A204.1 (cell line): ENCODE results near the gene KCNK3.
"Not testable (repeated sequence)": the region's sequence is repeated elsewhere in the genome, so short reads cannot be mapped to it uniquely, and the experiment has no call there.

Experiments used
- FAIRE-seq: peaks from 2 replicates; lab custom pipeline; 2012; peaks lifted over from hg19 to GRCh38; lab: Jason Lieb, UNC

Gene KCNK3

GRCh38 chr2:26759845-26760244 is 67.3 kb downstream of the KCNK3 start:
- FAIRE-seq: no peak

DNA sequence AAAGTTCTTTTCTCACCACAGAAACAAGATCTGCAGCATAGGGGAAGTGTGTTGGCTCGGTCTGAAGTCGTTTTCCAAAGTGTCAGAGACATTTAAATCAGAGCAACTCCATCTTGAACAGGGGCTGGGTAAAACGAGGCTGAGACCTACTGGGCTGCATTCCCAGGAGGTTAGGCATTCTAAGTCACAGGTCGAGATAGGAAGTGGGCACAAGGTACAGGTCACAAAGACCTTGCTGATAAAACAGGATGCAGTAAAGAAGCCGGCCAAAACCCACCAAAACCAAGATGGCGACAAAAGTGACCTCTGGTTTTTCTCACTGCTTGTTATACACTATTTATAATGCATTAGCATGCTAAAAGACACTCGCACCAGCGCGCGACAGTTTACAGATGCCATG is 68.5 kb downstream of the KCNK3 start:
- FAIRE-seq: not testable (repeated sequence)

DNA sequence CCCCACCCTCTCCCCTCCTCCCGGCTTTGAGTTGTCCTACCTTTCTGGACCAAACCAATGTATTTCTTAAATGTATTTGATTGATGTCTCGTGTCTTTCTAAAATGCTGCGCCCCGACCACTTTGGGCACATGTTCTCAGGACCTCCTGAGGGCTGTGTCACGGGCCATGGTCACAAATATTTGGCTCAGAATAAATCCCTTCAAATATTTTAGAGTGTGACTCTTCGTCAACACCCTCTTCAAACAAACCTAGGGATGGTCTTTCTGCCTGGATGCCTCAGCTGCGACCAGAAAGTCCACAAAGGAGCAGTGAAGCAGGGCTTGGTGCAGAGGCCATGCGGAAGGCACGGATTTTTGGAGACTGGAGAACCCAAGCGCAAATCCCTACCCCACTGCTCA is 70.5 kb downstream of the KCNK3 start:
- FAIRE-seq: no peak

GRCh38 chr2:26764078-26764887 is 71.8 kb downstream of the KCNK3 start, which contains the start of gene SLC35F6:
Gene SLC35F6, plus strand, starts transcription at chr2:26764284. Its CDS starts 66 bp downstream, at chr2:26764350.
- no peak for FAIRE-seq

DNA sequence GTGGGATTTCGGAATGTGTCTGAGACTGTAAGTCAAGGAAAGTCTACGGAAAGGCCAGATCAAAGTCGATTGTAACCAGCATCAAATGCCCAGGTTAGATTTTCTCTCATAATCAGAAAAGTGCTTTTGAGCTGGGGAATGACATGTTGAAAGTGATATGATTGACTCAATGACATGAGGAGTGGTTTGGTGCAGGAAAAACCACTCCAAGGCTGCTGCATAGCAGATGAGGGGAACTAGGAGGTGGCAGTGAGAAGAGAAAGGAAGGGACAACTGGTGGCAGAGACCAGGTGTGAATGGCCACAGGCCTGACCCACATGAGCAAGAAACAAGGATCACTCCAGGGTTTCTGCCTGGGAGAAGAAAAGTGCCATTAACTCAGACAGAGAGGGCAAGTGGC is 72.4 kb downstream of the KCNK3 start:
- FAIRE-seq: no peak

DNA sequence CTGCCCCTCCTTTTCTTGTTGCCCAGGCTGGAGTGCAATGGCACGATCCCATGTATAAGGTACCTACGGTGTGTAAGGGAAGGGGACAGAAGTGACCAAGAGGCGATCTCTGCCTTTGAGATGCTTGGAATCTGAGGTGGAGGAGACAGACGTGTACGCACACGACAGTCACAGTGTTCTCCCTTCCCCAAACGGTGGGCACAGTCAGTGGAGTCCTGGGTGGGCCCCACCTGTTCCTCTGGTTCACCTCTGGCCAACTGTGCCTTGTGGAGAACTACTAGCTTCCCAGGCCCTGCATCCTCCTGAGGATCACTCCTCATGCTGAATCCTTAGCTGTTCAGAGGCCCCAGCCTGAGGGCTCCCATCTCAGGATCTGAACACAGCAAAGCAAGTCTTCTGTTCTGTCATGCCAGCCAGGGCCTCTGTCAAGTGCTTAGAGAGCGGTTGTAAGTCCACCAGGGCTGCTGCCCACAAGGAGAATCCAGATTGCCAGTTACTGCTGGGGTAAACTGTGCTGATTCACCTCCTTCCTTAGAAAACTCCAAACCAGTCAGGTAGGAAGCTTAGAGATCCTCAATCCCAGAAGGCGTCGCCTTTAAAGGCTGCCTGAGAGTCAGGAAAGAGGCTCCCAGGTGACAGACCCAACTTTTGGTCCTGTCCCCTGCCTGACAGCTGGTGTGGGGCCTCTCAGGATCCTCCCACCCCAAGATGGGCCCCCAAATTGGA is 73.1 kb downstream of the KCNK3 start:
- no peak for FAIRE-seq

DNA sequence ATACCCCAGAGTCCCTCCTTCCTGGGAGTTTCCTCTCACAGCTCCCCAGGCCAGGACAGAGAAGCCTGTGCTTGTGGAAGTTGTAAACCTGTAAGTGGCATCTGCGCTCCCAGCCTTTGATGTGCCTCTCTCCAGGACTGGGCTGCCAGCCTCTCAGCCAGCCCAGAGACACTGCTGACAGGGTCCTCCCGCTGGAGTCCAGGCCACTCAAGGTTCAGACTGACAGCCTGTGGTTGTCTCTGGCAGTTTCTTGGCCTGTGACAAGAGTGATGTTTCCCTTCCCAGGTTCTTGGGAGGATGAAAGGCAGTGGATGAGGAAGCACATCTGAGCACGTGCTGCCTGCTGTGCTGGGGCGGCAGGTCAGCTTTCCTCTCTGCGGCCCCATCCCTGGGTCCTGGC is 74.6 kb downstream of the KCNK3 start:
- no peak for FAIRE-seq

GRCh38 chr2:26767894-26768487 is 75.5 kb downstream of the KCNK3 start:
- FAIRE-seq: no peak

DNA sequence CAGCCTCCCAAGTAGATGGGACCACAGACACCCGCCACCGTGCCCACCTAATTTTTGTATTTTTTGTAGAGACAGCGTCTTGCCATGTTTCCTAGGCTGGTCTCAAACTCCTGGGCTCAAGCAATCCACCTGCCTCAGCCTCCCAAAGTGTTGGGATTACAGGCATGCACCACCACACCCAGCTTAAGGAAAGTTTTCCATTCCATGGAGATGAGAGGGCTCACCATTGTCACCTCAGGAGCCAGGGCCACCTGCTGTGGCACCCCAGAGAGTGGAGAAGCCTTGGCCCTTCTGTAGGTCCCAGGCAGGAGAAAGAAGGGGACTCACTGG is 76.2 kb downstream of the KCNK3 start:
- no peak for FAIRE-seq

GRCh38 chr2:26769089-26769761 is 76.7 kb downstream of the KCNK3 start:
- FAIRE-seq: no peak

DNA sequence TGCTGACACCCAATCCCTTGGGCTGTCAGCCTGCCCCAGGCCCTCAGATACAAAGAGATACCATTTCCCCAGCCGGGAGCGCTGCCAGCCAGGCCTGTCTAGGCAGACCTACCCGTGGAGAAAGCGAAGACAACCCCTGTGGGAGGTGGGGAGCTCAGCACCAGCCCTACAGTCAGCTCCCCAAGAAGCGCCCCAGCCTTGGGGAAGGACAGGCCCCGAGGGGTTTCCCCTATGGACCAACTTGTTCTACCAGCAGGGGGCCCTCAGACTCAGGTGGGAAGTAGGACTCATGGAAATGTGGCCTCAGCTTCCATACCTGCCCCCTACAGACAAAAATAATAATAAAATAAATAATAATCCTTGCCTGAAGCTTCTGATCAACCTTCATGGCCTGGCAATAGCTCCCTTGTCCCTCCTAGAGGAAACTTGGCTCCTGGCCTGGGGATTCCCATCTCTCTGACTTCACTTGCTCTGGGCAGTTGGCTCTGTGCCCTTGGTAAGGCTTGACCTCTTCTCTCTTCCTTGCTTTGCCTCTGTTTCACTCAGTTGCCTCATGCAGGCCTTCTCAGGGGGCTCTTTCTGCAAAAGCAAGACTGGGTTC is 78.6 kb downstream of the KCNK3 start:
- FAIRE-seq: no peak

GRCh38 chr2:26772064-26773001 is 79.8 kb downstream of the KCNK3 start:
- no peak for FAIRE-seq

- no peak for FAIRE-seq
Measured at GRCh38 chr2:26776195-26776800, 83.8 kb downstream of the KCNK3 start.

DNA sequence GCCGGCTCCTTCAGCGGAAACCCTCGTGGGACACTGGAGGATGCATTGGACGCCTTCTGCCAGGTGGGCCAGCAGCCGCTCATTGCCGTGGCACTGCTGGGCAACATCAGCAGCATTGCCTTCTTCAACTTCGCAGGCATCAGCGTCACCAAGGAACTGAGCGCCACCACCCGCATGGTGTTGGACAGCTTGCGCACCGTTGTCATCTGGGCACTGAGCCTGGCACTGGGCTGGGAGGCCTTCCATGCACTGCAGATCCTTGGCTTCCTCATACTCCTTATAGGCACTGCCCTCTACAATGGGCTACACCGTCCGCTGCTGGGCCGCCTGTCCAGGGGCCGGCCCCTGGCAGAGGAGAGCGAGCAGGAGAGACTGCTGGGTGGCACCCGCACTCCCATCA is 85.6 kb downstream of the KCNK3 start:
- FAIRE-seq: no peak

DNA sequence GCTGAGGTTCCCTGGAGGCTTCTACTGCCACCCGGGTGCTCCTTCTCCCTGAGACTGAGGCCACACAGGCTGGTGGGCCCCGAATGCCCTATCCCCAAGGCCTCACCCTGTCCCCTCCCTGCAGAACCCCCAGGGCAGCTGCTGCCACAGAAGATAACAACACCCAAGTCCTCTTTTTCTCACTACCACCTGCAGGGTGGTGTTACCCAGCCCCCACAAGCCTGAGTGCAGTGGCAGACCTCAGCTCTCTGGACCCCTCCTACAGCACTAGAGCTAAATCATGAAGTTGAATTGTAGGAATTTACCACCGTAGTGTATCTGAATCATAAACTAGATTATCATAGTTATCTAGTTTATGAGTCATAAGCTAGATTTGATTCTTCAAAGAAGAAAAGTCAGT is 86.0 kb downstream of the KCNK3 start:
- no peak for FAIRE-seq

DNA sequence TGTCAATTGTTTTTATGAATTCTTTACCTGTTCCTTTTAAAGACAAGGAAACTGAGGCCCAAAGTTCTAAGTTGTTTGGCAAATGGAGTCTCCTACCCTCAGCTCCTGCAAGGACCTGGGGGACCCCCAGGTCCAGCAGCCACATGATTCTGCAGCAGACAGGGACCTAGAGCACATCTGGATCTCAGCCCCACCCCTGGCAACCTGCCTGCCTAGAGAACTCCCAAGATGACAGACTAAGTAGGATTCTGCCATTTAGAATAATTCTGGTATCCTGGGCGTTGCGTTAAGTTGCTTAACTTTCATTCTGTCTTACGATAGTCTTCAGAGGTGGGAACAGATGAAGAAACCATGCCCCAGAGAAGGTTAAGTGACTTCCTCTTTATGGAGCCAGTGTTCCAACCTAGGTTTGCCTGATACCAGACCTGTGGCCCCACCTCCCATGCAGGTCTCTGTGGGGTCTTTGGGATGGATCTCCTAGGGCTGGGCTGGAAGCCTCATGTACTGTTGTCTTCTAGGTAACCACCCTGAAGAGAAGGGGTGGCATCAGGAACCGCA is 87.8 kb downstream of the KCNK3 start:
- FAIRE-seq: no peak
